Superior temporal gyrus (tissue), 1 donor: ENCODE measurements around the gene MCAT.

ENCODE experiments used
- DNase-seq: peaks from one replicate; pipeline ENCODE4 v3.0.0-alpha.2; 2016; ENCODE audit errors: extremely low spot score

Gene MCAT

DNA sequence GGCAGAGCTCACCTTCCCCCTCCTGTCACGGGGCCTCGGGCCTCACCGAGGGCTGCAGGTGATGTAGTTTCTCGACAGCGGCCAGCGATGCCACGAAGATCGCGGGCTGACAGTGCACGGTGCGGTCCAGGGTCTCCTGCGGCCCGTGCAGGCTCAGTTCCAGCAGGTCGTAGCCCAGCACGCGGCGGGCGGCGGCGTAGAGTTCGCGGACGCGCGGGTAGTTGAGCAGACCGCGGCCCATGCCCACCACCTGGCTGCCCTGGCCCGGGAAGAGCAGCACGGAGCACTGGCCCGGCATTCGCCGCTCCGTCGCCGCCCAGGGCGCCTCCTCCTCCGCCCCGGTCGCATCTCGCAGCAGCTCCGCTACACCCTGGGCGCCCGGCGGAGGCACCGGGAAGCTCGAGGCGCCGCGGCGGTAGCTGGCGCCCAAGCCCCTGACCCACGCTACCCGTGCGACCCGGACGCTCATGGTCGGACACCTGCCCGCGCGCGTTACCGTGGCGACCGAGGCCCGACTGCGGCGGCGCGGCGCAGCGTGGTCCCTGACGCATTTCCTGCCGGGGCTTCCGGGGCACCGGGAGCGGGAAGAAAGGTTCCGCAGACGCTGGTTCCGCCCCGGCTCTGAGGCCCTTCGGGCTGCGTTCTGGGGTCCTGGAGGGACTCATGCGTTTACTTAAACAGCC lies at the start of gene MCAT:
MCAT (minus strand) TSS at position 519 of the 683 bp plus-strand sequence; CDS start at position 469, 50 bp downstream.
- DNase-seq: peak; percentile 84

DNA sequence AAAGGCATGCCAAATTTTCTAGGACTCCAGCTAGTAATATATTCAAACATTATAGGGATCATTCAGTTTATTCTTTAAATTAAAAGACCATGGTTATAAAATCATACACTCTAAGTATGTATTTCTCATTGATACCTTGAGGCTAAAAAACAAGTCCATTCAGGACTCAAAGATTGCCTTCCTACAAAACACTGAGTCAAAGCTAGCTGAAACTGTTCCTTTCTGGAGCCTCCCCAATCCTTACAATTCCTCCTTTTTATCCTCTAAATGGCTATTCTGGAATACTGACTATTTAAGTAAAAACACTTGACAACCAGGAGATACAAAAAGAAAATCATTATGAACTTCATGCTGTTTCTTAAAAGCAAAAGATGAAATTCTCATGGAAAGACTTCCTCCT lies 48.6 kb upstream of the MCAT start:
- DNase-seq: no peak

DNA sequence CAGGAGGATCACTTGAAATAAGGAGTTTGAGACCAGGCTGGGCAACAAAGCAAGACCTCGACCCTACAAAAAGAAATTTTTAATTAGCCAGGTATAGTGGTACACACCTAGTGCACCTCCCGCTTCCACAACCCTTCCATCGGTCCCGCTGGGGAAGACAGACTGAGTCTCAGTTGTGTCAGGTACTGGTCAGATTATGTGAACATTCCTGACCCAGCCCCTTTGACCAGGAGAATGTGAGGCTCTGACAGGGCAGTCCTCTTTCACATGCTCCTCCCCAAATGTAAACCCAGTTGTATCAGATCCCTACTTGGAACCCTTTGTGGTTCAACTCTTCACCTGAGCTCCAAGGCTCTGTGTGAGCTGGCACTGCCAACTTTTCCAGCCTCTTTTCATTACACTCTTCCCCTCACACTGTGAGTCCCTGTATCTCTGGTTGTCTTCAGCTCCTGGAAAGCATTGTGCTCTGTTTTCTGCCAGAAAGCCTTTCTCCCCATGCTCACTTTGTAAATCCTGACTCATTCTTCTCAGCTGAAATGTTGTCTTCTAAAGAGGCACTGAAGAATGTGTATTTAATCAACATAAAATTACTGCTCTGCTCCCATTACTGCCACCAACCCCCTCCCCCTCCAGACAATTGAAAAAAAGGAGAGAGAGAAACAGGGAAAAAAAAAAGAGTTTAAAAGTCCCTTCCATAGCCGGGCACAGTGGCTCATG lies 45.8 kb upstream of the MCAT start:
- no peak for DNase-seq

- DNase-seq: peak; percentile 92
Measured at GRCh38 chr22:43187171-43188099, 44.2 kb upstream of the MCAT start.

DNA sequence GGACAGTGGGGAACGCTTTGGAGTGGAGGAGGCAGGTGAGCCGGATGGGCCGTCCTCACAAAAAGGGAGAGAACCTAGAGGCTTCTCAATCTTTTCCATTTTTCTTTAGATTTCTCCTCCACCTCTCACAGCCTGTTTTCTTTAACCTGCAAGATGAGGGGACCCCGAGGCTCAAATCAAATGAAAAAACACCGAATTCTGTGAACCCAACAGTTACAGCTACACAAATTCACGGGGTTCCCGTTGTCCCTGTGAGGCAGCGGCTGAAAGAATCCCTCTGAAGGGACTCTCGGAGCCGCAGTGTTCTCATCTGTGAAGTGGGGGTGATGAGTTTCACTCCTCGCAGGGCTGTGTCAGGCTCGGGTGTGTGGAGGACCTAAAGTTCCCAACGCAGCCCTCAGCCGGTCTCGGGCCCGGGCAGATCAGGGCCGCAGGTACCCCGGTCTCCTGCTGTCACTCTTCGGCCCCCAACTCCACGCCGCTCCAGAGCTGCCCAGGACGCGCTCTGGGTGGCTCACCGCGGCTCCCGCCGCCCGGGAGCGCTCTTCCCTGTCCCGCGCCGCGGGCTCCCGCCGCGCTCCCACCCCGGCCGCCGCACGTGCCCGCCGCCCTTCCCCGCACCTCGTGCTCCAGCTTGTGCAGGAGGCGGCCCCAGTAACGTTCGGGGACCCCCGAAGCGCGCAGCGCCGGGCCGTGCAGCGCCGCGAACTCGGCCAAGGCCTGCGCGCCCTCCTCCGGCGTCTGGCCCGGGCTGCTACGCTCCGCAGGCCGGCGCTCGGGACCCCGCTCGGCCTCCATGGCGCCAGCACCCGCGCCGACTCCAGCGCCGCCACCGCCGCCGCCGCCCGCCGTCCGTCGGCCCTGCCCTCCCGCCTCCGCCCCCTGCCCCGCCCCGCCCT lies 43.3 kb upstream of the MCAT start, which contains the start of gene TTLL12:
TTLL12 (minus strand) TSS at position 863 of the 899 bp plus-strand sequence; CDS start at position 798, 65 bp downstream.
- DNase-seq: peak; percentile 27

DNA sequence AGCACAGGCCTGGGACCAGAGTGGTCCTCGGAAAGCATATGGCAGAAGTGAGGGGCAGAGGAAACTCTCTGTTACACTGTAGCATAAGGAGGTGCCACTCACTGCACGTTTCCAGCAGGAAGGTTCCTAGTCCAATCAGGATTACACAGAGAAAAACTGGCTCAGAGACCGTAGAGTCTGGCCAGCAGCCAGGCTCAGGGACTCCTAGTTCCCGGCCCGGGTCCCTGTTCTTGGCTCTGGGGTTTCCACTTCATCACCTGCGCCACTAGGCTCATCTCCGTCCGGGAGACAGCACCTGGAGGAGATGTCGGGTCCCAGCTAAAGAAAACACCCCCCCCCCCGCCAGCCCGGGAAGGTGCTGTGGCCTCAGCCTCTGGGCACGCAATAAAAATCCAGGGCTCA lies 42.7 kb upstream of the MCAT start:
- DNase-seq: peak; percentile 33

DNA sequence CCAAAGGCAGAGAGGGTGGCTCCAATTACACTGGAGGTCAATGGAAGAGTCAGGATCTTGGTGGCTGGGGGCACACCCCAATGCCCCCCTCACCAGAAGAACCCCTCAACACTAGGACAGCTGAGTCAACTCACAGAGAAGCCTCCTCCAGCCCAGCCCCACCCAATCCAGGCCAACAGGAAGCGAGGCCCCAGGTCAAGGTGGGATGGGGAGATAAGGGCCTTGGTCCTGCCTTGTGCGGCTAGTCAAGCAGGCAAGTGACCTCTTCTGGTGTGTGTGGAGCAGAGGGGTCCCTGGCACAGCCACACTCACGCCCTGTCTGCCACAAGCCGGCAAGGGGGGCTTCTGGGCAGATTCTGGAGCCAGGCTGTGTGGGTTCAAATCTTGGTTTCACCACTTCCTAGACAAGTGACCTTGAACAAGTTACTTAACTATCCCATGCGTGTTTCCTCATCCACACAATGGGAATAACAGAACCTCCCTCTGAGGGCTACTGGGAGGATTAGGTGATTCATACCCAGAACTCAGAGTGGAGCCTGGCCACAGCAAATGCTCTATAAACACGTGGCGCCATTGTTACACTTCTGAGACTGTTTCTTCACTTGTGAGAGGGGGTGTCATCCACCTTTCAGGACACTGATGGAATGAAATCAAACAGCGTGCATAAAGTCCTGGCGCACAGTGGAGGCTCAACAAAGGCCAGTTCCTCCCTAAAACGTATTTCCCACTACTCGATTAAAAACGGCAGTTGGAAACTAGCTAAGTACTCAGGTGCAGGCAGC lies 40.5 kb upstream of the MCAT start:
- no peak for DNase-seq

- DNase-seq: no peak
Measured at GRCh38 chr22:43182726-43183125, 39.5 kb upstream of the MCAT start.

DNA sequence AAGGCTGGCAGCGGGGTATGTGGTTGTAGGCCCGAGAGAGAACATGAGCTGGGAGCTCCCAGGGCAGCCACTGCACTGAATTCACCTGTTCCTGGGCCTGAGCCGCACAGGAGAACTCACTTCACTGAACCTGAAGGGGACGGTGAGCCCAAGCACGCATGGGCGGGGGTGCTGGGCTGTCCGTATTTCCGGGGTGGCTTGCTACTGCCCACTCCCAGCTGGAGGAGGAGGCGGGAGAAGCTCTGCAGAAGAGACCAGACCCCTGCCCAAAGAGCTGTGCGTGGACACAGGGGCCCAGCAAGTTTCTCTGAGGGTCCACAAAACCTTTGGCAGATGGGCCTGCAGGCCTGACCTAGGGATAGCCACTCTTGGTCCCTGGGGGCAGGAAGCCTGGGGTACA lies 38.9 kb upstream of the MCAT start:
- DNase-seq: no peak

- no peak for DNase-seq
Measured at GRCh38 chr22:43181321-43182076, 38.3 kb upstream of the MCAT start.

- DNase-seq: no peak
Measured at GRCh38 chr22:43180670-43181069, 37.5 kb upstream of the MCAT start.

GRCh38 chr22:43179911-43180195 lies 36.7 kb upstream of the MCAT start:
- DNase-seq: no peak

DNA sequence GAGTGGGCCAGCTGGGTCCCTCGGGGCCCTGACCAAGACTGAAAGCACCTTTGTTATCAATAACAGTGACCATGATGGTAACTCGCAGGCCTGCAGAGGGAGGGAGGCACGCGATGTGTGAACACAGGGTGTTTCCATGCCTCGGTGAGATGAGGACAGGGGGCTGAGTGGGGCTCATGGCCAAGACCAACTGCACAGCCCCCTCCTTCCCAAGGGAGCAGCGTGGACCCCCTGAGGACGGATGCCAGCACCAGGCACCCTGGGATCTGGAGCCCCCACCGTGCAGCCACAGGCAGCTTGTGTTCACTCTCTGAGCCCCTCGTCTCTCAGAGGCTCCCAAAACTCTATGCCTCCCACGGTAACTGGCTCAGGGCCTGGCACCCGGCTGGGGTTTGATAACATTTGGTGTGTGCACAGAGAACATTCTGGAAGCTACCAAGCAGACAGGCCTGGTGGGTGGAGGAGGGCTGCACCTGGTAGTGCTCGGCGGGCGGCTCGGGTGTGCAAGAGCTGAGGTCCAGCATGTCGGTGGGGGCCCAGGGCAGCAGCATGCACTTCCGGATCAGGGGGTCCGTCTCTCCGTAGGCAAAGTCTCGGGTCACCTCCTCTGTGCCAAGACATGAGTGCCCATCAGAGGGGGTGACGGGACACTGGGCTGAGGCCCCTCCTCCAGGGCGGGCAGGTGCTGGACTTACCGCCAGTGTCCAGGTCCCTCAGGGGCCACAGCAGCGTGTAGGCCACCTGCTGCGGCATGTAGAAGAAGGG lies 36.1 kb upstream of the MCAT start:
- no peak for DNase-seq

- no peak for DNase-seq
Measured at GRCh38 chr22:43177479-43177878, 34.3 kb upstream of the MCAT start.

- DNase-seq: no peak
Measured at GRCh38 chr22:43176090-43176489, 32.9 kb upstream of the MCAT start.

- DNase-seq: no peak
Measured at GRCh38 chr22:43174941-43175531, 31.8 kb upstream of the MCAT start.

- DNase-seq: no peak
Measured at GRCh38 chr22:43173976-43174720, 30.9 kb upstream of the MCAT start.

GRCh38 chr22:43173566-43173965 lies 30.4 kb upstream of the MCAT start:
- no peak for DNase-seq
